Thyroid gland (tissue), 4 donors: Measurements from ENCODE around the gene SSPN. TPM values are rescaled to one million over a fixed set of nuclear protein-coding genes. Genes with fewer than 3 reads are reported as not detected.

ENCODE experiments used
- DNase-seq, 2 donors: peaks; one replicate each; pipeline ENCODE4 v3.0.0-alpha.2; 2019
- H3K27ac ChIP-seq, 3 donors: fragments of 200-600 bp; sonication (generic); 1 replicate in 2 of 3; 2 replicates in 1 of 3; pipeline ENCODE4 v1.5.1; 2016 to 2019; ENCODE audit warnings: mild to moderate bottlenecking in 1 of 3, moderate library complexity in 1 of 3
- H3K27me3 ChIP-seq: fragments of 200-600 bp; sonication (generic); one replicate; pipeline ENCODE4 v1.5.1; 2019
- H3K36me3 ChIP-seq, 2 donors: fragments of 200-600 bp; sonication (generic); one replicate each; pipeline ENCODE4 v1.5.1; 2016 to 2019
- H3K4me1 ChIP-seq, 2 donors: fragments of 200-600 bp; sonication (generic); one replicate each; pipeline ENCODE4 v1.5.1; 2017 to 2019
- H3K4me3 ChIP-seq, 3 donors: fragments of 200-600 bp; sonication (generic); replicated peaks in 1 of 3; 1 replicate in 2 of 3; 2 replicates in 1 of 3; pipeline ENCODE4 v1.5.1; 2016; ENCODE audit warnings: mild to moderate bottlenecking in 1 of 3
- H3K9me3 ChIP-seq: fragments of 200-600 bp; sonication (generic); one replicate; pipeline ENCODE4 v1.5.1; 2017
- CTCF ChIP-seq, 6 experiments: fragments of 200-600 bp in 3 of 6; fragments of 450-650 bp in 3 of 6; sonication (generic) in 3 of 6; IDR thresholded peaks; one replicate each; pipeline ENCODE4 v1.5.1; 2016 to 2019; ENCODE audit warnings: antibody characterized with exemption in 6 of 6, mild to moderate bottlenecking in 2 of 6, inconsistent platforms in 1 of 6, moderate library complexity in 1 of 6
- POLR2A ChIP-seq, 2 donors: fragments of 450-650 bp; IDR thresholded peaks; one replicate each; pipeline ENCODE4 v1.6.1; 2017; ENCODE audit warnings: antibody characterized with exemption in 2 of 2, mild to moderate bottlenecking in 2 of 2, moderate library complexity in 1 of 2
- WGBS, 2 donors: methylation state at CpG; one replicate each; pipeline ENCODE4 v1.1.5; 2017; 5-methylcytosine and 5-hydroxymethylcytosine counted together
- intact Hi-C: fragments of 100-400 bp; cut with DNase I; formaldehyde crosslinking; loops from one replicate; pipeline ENCODE4 v1.15.1; 2023
- total RNA-seq, 4 donors: library from RNA; depleted of rRNA; stranded (reverse); fragments of >200 nt; gene quantifications; one replicate each; pipeline ENCODE4 v1.2.3, GENCODE V29; 2016

SSPN gene
- total RNA-seq, 4 donors from 2014 or later, result 20.1 to 25.0 (median 22.2) TPM

DNA sequence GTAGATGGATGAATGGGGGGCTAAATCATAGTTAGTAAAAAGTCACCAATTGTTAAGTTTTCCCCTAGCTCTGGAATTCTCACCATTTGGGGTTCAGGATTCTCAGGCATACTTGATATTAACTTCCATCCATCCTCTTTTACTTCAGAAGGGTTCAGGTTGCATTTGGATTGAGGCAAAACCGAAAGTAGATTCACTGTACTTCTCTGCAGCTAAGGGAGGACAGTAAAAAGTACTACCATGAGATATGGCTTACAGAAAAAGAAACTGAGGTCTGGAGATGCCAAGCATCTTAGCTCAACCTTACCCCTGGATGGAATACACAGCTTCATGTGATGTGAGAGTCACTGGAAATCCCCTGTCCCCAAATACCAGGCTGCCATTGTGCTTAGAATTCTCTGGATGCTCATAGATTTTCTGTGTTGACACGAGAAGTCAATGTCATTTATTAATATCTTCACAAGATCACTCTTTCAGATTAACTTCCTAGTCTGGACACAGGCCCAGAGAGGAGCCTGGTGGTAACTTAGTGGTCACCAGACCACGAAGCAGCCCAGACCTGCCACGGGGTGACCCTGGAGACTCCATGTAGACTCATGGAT is 87.1 kb downstream of the SSPN start:
- DNase-seq, result no peak
- Histone ChIP-seq H3K9me3 (no peaks in the 10 kb centered on the region), H3K4me1 (peaks cover under 1 to 38% of the 10 kb centered on the region in 2 donors), H3K36me3 (no peaks in the 10 kb centered on the region), H3K27me3 (no peaks in the 10 kb centered on the region), H3K27ac (no peak overlapping the region), H3K4me3 (no peak overlapping the region)
- intact Hi-C loops, result no loop called here
- WGBS, 2 donors, result 82 to 95% methylated on average over 4 of the region's 4 CpGs
- TF ChIP-seq POLR2A (IDR thresholded peaks at IDR 0.05) (no peak), CTCF (IDR thresholded peaks at IDR 0.05) (no peak)

DNA sequence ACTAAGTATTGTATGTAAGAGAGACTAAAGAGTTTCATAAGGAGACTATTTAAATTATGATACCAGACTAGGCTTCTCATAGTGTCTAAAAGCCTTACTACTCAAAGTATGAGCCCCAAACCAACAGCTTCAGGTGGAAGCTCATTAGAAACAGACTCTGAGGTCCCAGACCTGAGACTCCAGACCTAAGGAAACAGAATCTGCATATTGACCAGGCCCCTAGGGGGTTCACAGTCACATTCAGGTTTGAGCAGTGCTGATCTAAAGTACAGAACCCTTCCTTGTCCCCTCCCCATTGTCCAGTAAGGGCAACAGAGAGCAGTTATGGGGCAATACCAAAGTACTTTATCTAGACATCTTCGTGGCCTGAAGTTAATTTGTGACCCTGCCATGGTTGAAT is 87.7 kb downstream of the SSPN start:
- no peaks in the 10 kb centered on the region for H3K36me3 ChIP-seq
- no peaks in the 10 kb centered on the region for H3K27me3 ChIP-seq
- no peak for TF ChIP-seq CTCF (IDR thresholded peaks at IDR 0.05)
- no peak for TF ChIP-seq POLR2A (IDR thresholded peaks at IDR 0.05)
- no peak overlapping the region for H3K27ac ChIP-seq
- 35 to 39% methylated on average over 1 of the region's 1 CpG for WGBS, 2 donors
- H3K4me1 ChIP-seq, result peaks cover 6 to 44% of the 10 kb centered on the region in 2 donors
- no peaks in the 10 kb centered on the region for H3K9me3 ChIP-seq
- intact Hi-C loops, result no loop called here
- H3K4me3 ChIP-seq, result no peak overlapping the region
- DNase-seq, result no peak

DNA sequence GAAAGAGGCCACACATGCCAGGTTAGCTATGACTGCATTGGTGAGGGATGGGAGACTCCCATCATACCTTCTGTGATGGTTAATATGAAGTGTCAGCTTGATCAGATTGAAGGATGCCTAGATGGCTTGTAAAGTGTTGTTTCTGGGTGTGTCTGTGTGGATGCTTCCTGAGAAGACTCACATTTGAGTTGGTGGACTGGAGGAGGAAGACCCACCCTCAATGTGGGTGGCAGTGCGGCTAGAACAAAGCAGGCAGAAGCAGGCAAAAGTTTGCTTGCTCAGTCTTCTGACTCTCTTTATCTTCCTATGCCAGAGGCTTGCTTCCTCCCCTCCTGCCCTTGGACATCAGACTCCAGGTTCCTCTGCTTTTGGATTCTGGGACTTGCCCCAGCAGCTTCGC is 88.2 kb downstream of the SSPN start:
- 89 to 95% methylated on average over 2 of the region's 2 CpGs for WGBS, 2 donors

GRCh38 chr12:26285401-26285800 is 90.0 kb downstream of the SSPN start:
- Histone ChIP-seq H3K27ac (no peak overlapping the region), H3K4me3 (no peak overlapping the region), H3K27me3 (no peaks in the 10 kb centered on the region), H3K4me1 (peaks cover 8 to 33% of the 10 kb centered on the region in 2 donors), H3K9me3 (no peaks in the 10 kb centered on the region), H3K36me3 (no peaks in the 10 kb centered on the region)
- TF ChIP-seq POLR2A (IDR thresholded peaks at IDR 0.05) (no peak), CTCF (IDR thresholded peaks at IDR 0.05) (no peak)
- no peak for DNase-seq
- intact Hi-C loops, result no loop called here
- WGBS, 2 donors, result 78 to 100% methylated on average over 1 of the region's 1 CpG

More for the DNA sequence above, 88.2 kb downstream of the SSPN start:
- DNase-seq, result no peak
- peaks cover 8 to 46% of the 10 kb centered on the region in 2 donors for H3K4me1 ChIP-seq
- no peak for TF ChIP-seq CTCF (IDR thresholded peaks at IDR 0.05)
- no peak for TF ChIP-seq POLR2A (IDR thresholded peaks at IDR 0.05)
- H3K27me3 ChIP-seq, result no peaks in the 10 kb centered on the region
- H3K4me3 ChIP-seq, result no peak overlapping the region
- intact Hi-C loops, result no loop called here
- no peaks in the 10 kb centered on the region for H3K9me3 ChIP-seq
- H3K27ac ChIP-seq, result no peak overlapping the region
- no peaks in the 10 kb centered on the region for H3K36me3 ChIP-seq

- Histone ChIP-seq H3K27ac (no peak overlapping the region), H3K9me3 (no peaks in the 10 kb centered on the region), H3K4me1 (peaks cover 8 to 26% of the 10 kb centered on the region in 2 donors), H3K36me3 (no peaks in the 10 kb centered on the region), H3K27me3 (no peaks in the 10 kb centered on the region), H3K4me3 (no peak overlapping the region)
- no peak for TF ChIP-seq CTCF (IDR thresholded peaks at IDR 0.05)
- TF ChIP-seq POLR2A (IDR thresholded peaks at IDR 0.05), result no peak
- intact Hi-C loops, result no loop called here
- DNase-seq, result no peak
- 89 to 95% methylated on average over 4 to 6 of the region's 6 CpGs for WGBS, 2 donors
Observed at GRCh38 chr12:26286186-26286585, 90.8 kb downstream of the SSPN start.
